Loucy (cell line): Measurements from ENCODE around the gene COL24A1.

ENCODE experiments used
- H2AFZ ChIP-seq: fragments of 200-600 bp; sonication (generic); 2 replicates; pipeline ENCODE4 v1.6.0; 2016; ENCODE audit warnings: antibody characterized with exemption, mild to moderate bottlenecking, low read length, moderate library complexity
- H3F3A ChIP-seq: fragments of 200-600 bp; 2 replicates; pipeline ENCODE4 v1.6.0; 2016; ENCODE audit warnings: antibody characterized with exemption, low read depth, mild to moderate bottlenecking
- H3K27me3 ChIP-seq: fragments of 200-600 bp; sonication (generic); 2 replicates; pipeline ENCODE4 v1.6.1; 2014; ENCODE audit warnings: low read length, mild to moderate bottlenecking; ENCODE audit not compliant: insufficient read depth, poor library complexity, severe bottlenecking
- H3K36me3 ChIP-seq: fragments of 200-600 bp; sonication (generic); 2 replicates; pipeline ENCODE4 v1.6.1; 2016; ENCODE audit warnings: low read length; ENCODE audit not compliant: insufficient read depth
- H3K4me1 ChIP-seq: fragments of 200-600 bp; sonication (generic); 2 replicates; pipeline ENCODE4 v1.5.1; 2014; ENCODE audit warnings: low read length, mild to moderate bottlenecking; ENCODE audit not compliant: insufficient read depth, poor library complexity, severe bottlenecking
- H3K4me2 ChIP-seq: fragments of 200-600 bp; sonication (generic); 2 replicates; pipeline ENCODE4 v1.6.0; 2014; ENCODE audit warnings: antibody characterized with exemption, low read length, low read depth, mild to moderate bottlenecking; ENCODE audit not compliant: poor library complexity, severe bottlenecking
- H3K4me3 ChIP-seq: fragments of 200-600 bp; sonication (generic); 2 replicates; pipeline ENCODE4 v1.5.1; 2014; ENCODE audit warnings: low read length, mild to moderate bottlenecking, mixed read lengths; ENCODE audit not compliant: poor library complexity, severe bottlenecking
- H3K79me2 ChIP-seq: fragments of 200-600 bp; sonication (generic); 2 replicates; pipeline ENCODE4 v1.6.1; 2014; ENCODE audit warnings: low read length; ENCODE audit not compliant: insufficient read depth
- H3K9ac ChIP-seq: fragments of 200-600 bp; sonication (generic); 2 replicates; pipeline ENCODE4 v1.6.0; 2014; ENCODE audit warnings: mild to moderate bottlenecking, low read depth, low read length, moderate library complexity; ENCODE audit not compliant: poor library complexity, severe bottlenecking
- H3K9me2 ChIP-seq: fragments of 200-600 bp; sonication (generic); replicated peaks from 2 replicates; pipeline ENCODE4 v1.6.1; 2016; ENCODE audit warnings: low read depth, low read length, mixed read lengths
- H3K9me3 ChIP-seq: fragments of 200-600 bp; sonication (generic); 2 replicates; pipeline ENCODE4 v1.6.1; 2014; ENCODE audit warnings: mild to moderate bottlenecking, antibody characterized with exemption, low read length, low read depth; ENCODE audit not compliant: insufficient read depth
- H4K20me1 ChIP-seq: fragments of 200-600 bp; sonication (generic); 2 replicates; pipeline ENCODE4 v1.6.0; 2014; ENCODE audit warnings: antibody characterized with exemption, low read length, mild to moderate bottlenecking; ENCODE audit not compliant: insufficient read depth, poor library complexity, severe bottlenecking
- EZH2phosphoT487 ChIP-seq: fragments of 200-600 bp; IDR thresholded peaks from 2 replicates; pipeline ENCODE4 v1.6.1; 2018; ENCODE audit warnings: antibody characterized with exemption, mild to moderate bottlenecking, moderate library complexity, borderline replicate concordance
- TF ChIP-seq, protein P1 (sequence below): fragments of 200-600 bp; sonication (generic); conservative IDR thresholded peaks from 2 replicates; pipeline ENCODE4 v1.5.1; 2014; ENCODE audit warnings: mild to moderate bottlenecking, antibody characterized with exemption, low read length

COL24A1 gene

DNA sequence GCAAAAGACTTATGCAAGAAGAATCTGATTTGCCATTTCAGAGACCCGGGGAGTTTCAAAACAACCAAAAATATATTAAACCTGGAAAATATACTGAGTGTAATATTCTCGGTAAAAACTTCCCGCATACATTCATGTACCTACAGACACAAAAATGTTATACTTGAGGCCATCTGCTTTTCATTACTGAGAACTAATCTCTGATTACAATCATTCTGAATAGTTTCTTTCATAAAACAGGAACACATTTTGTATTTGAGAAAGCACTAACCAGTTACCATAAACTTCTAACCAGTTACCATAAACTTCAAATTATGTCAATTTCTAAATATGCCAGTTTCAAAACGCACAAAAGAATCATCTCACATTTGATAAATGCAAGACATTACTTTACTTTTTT, 456.1 kb downstream of the COL24A1 start:
- Histone ChIP-seq H2AFZ (no peak overlapping the region), H3K27me3 (no peaks in the 10 kb centered on the region), H3F3A (no peaks in the 10 kb centered on the region), H3K9me3 (no peaks in the 10 kb centered on the region), H4K20me1 (peaks cover 15% of the 10 kb centered on the region), H3K4me2 (peak overlapping the region; percentile 32), H3K4me3 (no peak overlapping the region), H3K4me1 (peaks cover 29% of the 10 kb centered on the region), H3K9ac (no peak overlapping the region), H3K36me3 (peaks cover 34% of the 10 kb centered on the region; the same call in 1 of the 2 replicates), H3K9me2 (no peaks in the 10 kb centered on the region), H3K79me2 (peaks cover 42% of the 10 kb centered on the region)
- no peak for TF ChIP-seq EZH2phosphoT487
- TF ChIP-seq, protein P1, sequence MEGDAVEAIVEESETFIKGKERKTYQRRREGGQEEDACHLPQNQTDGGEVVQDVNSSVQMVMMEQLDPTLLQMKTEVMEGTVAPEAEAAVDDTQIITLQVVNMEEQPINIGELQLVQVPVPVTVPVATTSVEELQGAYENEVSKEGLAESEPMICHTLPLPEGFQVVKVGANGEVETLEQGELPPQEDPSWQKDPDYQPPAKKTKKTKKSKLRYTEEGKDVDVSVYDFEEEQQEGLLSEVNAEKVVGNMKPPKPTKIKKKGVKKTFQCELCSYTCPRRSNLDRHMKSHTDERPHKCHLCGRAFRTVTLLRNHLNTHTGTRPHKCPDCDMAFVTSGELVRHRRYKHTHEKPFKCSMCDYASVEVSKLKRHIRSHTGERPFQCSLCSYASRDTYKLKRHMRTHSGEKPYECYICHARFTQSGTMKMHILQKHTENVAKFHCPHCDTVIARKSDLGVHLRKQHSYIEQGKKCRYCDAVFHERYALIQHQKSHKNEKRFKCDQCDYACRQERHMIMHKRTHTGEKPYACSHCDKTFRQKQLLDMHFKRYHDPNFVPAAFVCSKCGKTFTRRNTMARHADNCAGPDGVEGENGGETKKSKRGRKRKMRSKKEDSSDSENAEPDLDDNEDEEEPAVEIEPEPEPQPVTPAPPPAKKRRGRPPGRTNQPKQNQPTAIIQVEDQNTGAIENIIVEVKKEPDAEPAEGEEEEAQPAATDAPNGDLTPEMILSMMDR = no peak

- Histone ChIP-seq H3K9me2 (no peaks in the 10 kb centered on the region), H4K20me1 (peaks cover 4% of the 10 kb centered on the region), H3K9me3 (no peaks in the 10 kb centered on the region), H3K9ac (no peak overlapping the region), H3K4me2 (no peak overlapping the region), H3K4me1 (peaks cover 12% of the 10 kb centered on the region), H3K79me2 (peaks cover 19% of the 10 kb centered on the region), H3F3A (no peaks in the 10 kb centered on the region), H3K4me3 (no peak overlapping the region), H2AFZ (no peak overlapping the region), H3K36me3 (peaks cover 27% of the 10 kb centered on the region; the same call in 1 of the 2 replicates), H3K27me3 (no peaks in the 10 kb centered on the region)
- TF ChIP-seq, protein P1 = no peak
- no peak for TF ChIP-seq EZH2phosphoT487
Observed at GRCh38 chr1:85697895-85698294, 458.7 kb downstream of the COL24A1 start.

GRCh38 chr1:85692730-85693314, 463.8 kb downstream of the COL24A1 start:
- H3K79me2 ChIP-seq = peaks cover 18% of the 10 kb centered on the region; the same call in 1 of the 2 replicates
- peaks cover 4% of the 10 kb centered on the region for H4K20me1 ChIP-seq
- H2AFZ ChIP-seq = no peak overlapping the region
- no peaks in the 10 kb centered on the region for H3K9me2 ChIP-seq
- H3K9ac ChIP-seq = no peak overlapping the region
- H3K4me1 ChIP-seq = peaks cover 3% of the 10 kb centered on the region
- no peaks in the 10 kb centered on the region for H3F3A ChIP-seq
- no peaks in the 10 kb centered on the region for H3K9me3 ChIP-seq
- H3K36me3 ChIP-seq = peaks cover 28% of the 10 kb centered on the region; the same call in 1 of the 2 replicates
- no peak overlapping the region for H3K4me2 ChIP-seq
- H3K27me3 ChIP-seq = no peaks in the 10 kb centered on the region
- no peak overlapping the region for H3K4me3 ChIP-seq
- TF ChIP-seq, protein P1 = peak; percentile 68
- TF ChIP-seq EZH2phosphoT487 = no peak
